Fibroblast of lung (primary cell): ENCODE results near the gene IFNW1.

Experiments used
- EZH2 ChIP-seq: IDR thresholded peaks from 2 replicates; pipeline ENCODE4 v1.5.1; 2012; ENCODE audit warnings: low read length, control low read depth, mild to moderate bottlenecking; ENCODE audit errors: missing control alignments
- TF ChIP-seq, protein P1 (sequence below), 2 donors: IDR thresholded peaks in 1 of 2; conservative IDR thresholded peaks in 1 of 2; 1 replicate in 1 of 2; 2 replicates in 1 of 2; pipeline ENCODE4 v1.5.1; 2011 to 2012; ENCODE audit warnings: low read length in 2 of 2, control low read depth in 1 of 2, inconsistent platforms in 1 of 2, low read depth in 1 of 2, mild to moderate bottlenecking in 1 of 2

DNA sequence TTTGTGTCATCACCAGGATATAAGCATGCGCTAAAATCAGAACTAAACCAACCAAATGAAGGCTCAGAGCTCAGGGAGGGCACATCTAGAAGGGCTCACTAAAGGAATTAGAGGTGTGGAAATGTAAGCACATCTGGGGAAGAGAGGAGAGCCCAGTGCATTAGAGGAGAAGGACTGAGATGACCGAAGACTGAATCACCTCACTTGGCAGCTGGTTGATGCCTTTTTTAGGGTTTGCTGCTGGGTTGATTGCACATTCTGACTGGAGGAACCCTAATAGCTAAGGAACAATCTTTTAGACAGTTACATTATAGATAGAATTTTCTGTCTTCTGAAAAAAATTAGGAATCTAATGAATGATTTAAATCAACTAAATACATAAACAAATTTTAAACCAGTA is 33.0 kb upstream of the IFNW1 start:
- TF ChIP-seq, protein P1, sequence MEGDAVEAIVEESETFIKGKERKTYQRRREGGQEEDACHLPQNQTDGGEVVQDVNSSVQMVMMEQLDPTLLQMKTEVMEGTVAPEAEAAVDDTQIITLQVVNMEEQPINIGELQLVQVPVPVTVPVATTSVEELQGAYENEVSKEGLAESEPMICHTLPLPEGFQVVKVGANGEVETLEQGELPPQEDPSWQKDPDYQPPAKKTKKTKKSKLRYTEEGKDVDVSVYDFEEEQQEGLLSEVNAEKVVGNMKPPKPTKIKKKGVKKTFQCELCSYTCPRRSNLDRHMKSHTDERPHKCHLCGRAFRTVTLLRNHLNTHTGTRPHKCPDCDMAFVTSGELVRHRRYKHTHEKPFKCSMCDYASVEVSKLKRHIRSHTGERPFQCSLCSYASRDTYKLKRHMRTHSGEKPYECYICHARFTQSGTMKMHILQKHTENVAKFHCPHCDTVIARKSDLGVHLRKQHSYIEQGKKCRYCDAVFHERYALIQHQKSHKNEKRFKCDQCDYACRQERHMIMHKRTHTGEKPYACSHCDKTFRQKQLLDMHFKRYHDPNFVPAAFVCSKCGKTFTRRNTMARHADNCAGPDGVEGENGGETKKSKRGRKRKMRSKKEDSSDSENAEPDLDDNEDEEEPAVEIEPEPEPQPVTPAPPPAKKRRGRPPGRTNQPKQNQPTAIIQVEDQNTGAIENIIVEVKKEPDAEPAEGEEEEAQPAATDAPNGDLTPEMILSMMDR (conservative IDR thresholded peaks at IDR 0.05 in 1 of 2, IDR thresholded peaks at IDR 0.05 in 1 of 2; ENCODE audit: low read depth in 1 of 2, low read length in 2 of 2), result no peak
- no peak for TF ChIP-seq EZH2
